Thoracic aorta (tissue), 2 donors: ENCODE measurements around the gene ARHGAP8. TPM values are rescaled to one million over a fixed set of nuclear protein-coding genes. Genes with fewer than 3 reads are reported as not detected.

Experiments used
- ATAC-seq: fragments of 150-250 bp; one replicate; pipeline ENCODE4 v1.8.0; 2017; ENCODE audit warnings: low read depth; ENCODE audit not compliant: insufficient number of reproducible peaks, low FRiP score
- DNase-seq: peaks from one replicate; pipeline ENCODE4 v3.0.0-alpha.2; 2020; ENCODE audit warnings: low spot score
- H3K27ac ChIP-seq, 2 donors: fragments of 200-600 bp; sonication (generic); 1 replicate in 1 of 2; 2 replicates in 1 of 2; pipeline ENCODE4 v1.5.1; 2016; ENCODE audit warnings: mild to moderate bottlenecking in 2 of 2, moderate library complexity in 2 of 2
- H3K27me3 ChIP-seq: fragments of 200-600 bp; sonication (generic); replicated peaks from 2 replicates; pipeline ENCODE4 v1.6.0; 2016; ENCODE audit warnings: mild to moderate bottlenecking; ENCODE audit not compliant: insufficient read depth
- H3K36me3 ChIP-seq: fragments of 200-600 bp; sonication (generic); one replicate; pipeline ENCODE4 v1.5.1; 2016
- H3K4me1 ChIP-seq, 2 donors: fragments of 200-600 bp; sonication (generic); 1 replicate in 1 of 2; 2 replicates in 1 of 2; pipeline versions ENCODE4 v1.5.1 to v1.6.0; 2016; ENCODE audit warnings: low read depth in 2 of 2, mild to moderate bottlenecking in 1 of 2; ENCODE audit not compliant: control insufficient read depth in 1 of 2
- H3K4me3 ChIP-seq: fragments of 200-600 bp; sonication (generic); 2 replicates; pipeline ENCODE4 v1.5.1; 2016; ENCODE audit warnings: mild to moderate bottlenecking
- H3K9me3 ChIP-seq: fragments of 200-600 bp; sonication (generic); 2 replicates; pipeline ENCODE4 v1.5.1; 2016
- CTCF ChIP-seq: fragments of 200-600 bp; sonication (generic); IDR thresholded peaks from one replicate; pipeline ENCODE4 v1.5.1; 2019; ENCODE audit warnings: antibody characterized with exemption
- total RNA-seq, 2 donors: library from RNA; depleted of rRNA; stranded (reverse); fragments of >200 nt; gene quantifications; one replicate each; pipeline versions ENCODE4 v1.1.0 to v1.2.3, GENCODE V29; 2016

ARHGAP8 gene
- total RNA-seq, 2 donors from 2014 or later = 1.2 to 4.0 TPM

DNA sequence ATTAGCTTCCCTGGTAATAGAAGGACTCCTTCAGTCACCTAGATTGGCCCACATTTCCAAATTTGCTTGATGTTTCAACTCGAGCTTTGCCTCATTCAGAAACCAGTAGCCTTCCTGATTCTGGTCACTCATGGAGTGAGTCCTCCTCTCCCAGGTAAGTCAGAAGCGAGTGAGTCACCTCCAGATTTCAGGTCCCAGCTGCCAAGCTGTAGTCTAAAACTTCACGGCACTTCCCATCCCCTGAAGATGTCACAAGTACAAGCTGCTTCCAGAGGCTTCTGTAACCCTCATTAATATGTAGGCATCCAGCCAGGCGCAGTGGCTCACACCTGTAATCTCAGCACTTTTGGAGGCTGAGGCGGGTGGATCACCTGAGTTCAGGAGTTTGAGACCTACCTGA is 23.5 kb downstream of the ARHGAP8 start:
- ATAC-seq (no peak), DNase-seq (no peak)
- H3K9me3 ChIP-seq = peaks cover 6% of the 10 kb centered on the region
- no peak overlapping the region for H3K27ac ChIP-seq
- no peaks in the 10 kb centered on the region for H3K36me3 ChIP-seq
- H3K4me1 ChIP-seq = no peaks in the 10 kb centered on the region
- H3K27me3 ChIP-seq = no peaks in the 10 kb centered on the region
- H3K4me3 ChIP-seq = no peak overlapping the region
- no peak for TF ChIP-seq CTCF

DNA sequence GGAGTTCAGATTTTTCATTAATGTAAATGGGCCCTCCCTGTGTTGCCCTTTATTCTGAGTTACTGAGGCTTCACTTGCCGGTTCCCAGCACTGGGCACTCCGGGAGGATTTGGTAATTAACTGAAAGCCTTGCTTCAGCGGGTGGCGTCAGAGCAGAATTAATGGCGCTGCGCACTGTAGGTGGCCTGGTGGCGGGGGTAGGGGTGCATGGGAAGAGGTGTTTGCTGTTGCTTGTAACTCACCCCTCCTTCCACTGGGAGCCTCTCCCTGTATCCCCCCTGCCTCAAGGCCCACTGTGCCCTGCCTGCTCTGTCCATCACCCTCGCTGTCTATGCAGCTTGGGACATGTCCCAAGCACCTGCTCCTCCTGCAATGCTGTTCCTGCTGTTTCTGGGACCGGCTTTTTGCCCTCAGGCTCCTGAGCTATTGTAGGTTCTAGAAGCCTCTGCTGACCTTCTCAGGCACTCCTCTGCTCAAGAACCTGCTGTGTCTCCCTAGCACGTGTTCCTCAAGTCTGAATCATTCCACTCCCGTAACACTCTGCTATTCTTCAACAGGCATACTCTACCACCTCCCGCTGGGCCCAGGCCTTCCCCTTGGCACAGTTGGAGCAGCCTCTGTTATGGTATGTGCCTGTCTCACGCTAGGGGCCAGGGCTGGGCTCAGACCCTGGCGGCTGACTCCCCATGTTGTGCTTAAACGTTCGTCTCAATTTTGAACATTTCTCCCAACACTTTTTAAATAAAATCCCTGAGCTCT is 24.4 kb downstream of the ARHGAP8 start:
- H3K27ac ChIP-seq = no peak overlapping the region
- no peak overlapping the region for H3K4me3 ChIP-seq
- H3K9me3 ChIP-seq = peaks cover 6% of the 10 kb centered on the region
- no peak for TF ChIP-seq CTCF
- DNase-seq = no peak
- no peaks in the 10 kb centered on the region for H3K36me3 ChIP-seq
- no peaks in the 10 kb centered on the region for H3K4me1 ChIP-seq
- ATAC-seq = no peak
- no peaks in the 10 kb centered on the region for H3K27me3 ChIP-seq

GRCh38 chr22:44777364-44777755 is 25.0 kb downstream of the ARHGAP8 start:
- no peak overlapping the region for H3K27ac ChIP-seq
- no peak for TF ChIP-seq CTCF
- no peaks in the 10 kb centered on the region for H3K4me1 ChIP-seq
- no peaks in the 10 kb centered on the region for H3K36me3 ChIP-seq
- no peak for DNase-seq
- ATAC-seq = no peak
- no peak overlapping the region for H3K4me3 ChIP-seq
- peaks cover 6% of the 10 kb centered on the region for H3K9me3 ChIP-seq
- no peaks in the 10 kb centered on the region for H3K27me3 ChIP-seq

DNA sequence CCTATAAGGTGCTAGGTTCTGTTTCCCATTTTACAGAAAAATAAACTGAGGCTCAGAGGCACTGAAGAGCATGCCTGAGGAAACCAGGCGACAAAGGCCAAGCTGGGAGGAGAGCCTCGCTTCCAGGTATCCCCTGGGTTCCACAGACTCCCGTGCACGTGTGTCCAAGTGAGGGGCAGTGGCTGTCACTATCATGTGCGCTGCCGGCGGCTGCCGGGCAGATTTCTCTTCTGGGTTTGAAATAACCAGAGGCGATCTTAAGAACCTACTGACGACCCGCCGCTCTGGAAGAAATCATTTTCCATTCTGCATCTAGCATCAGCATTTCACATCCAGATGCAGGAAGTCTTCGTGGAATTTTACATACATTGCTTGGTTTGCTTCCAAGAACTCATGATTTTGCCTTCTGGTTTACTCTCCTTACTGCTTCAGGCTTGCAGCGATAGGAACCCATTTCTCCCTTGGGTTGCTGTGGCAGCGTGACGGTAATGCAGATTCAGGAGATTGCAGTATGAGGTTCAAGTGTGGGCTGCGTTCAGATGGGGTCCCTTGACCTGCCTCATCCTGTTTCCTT is 28.6 kb downstream of the ARHGAP8 start:
- Histone ChIP-seq H3K27ac (no peak overlapping the region), H3K9me3 (no peaks in the 10 kb centered on the region), H3K4me3 (no peak overlapping the region), H3K4me1 (no peaks in the 10 kb centered on the region), H3K27me3 (no peaks in the 10 kb centered on the region), H3K36me3 (no peaks in the 10 kb centered on the region)
- TF ChIP-seq CTCF = no peak
- no peak for ATAC-seq
- no peak for DNase-seq

GRCh38 chr22:44782363-44782963 is 30.1 kb downstream of the ARHGAP8 start:
- no peaks in the 10 kb centered on the region for H3K9me3 ChIP-seq
- TF ChIP-seq CTCF = no peak

More at GRCh38 chr22:44782363-44782963, 30.1 kb downstream of the ARHGAP8 start:
- no peaks in the 10 kb centered on the region for H3K36me3 ChIP-seq
- DNase-seq = no peak
- H3K4me3 ChIP-seq = no peak overlapping the region
- H3K27ac ChIP-seq = no peak overlapping the region
- no peak for ATAC-seq
- H3K4me1 ChIP-seq = no peaks in the 10 kb centered on the region
- H3K27me3 ChIP-seq = no peaks in the 10 kb centered on the region
